Peyer's patch (tissue), 4 donors: ENCODE measurements around the gene GLI3.

ENCODE experiments used
- POLR2A ChIP-seq, 2 donors: fragments of 450-650 bp; IDR thresholded peaks; one replicate each; pipeline ENCODE4 v1.5.1; 2017; ENCODE audit warnings: antibody characterized with exemption in 2 of 2, mild to moderate bottlenecking in 2 of 2, moderate library complexity in 2 of 2
- TF ChIP-seq, protein P1 (sequence below), 6 experiments: fragments of 450-650 bp in 4 of 6; fragments of 200-600 bp in 2 of 6; sonication (generic) in 1 of 6; IDR thresholded peaks; one replicate each; pipeline ENCODE4 v1.5.1; 2017 to 2019; ENCODE audit warnings: antibody characterized with exemption in 6 of 6, mild to moderate bottlenecking in 3 of 6, moderate library complexity in 1 of 6

DNA sequence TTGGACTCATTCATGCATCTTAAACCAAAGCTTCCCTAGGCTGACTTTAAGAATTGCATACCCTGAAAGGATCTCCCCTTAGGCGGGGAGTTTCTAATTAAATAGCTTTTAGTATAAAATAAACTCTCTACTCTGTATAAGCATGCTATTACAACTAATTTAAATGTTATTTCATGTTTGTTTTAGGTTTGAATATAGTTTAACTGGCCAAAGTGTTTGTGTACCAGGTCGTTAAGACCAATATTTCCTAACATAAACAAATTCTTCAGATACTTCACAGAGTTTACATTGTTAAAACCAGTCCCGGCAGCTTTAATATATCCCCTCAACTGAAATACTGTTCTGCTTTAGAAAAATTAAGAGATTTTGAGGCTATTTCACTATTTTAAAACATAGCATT is 2.3 kb downstream of the GLI3 start:
- TF ChIP-seq, protein P1, sequence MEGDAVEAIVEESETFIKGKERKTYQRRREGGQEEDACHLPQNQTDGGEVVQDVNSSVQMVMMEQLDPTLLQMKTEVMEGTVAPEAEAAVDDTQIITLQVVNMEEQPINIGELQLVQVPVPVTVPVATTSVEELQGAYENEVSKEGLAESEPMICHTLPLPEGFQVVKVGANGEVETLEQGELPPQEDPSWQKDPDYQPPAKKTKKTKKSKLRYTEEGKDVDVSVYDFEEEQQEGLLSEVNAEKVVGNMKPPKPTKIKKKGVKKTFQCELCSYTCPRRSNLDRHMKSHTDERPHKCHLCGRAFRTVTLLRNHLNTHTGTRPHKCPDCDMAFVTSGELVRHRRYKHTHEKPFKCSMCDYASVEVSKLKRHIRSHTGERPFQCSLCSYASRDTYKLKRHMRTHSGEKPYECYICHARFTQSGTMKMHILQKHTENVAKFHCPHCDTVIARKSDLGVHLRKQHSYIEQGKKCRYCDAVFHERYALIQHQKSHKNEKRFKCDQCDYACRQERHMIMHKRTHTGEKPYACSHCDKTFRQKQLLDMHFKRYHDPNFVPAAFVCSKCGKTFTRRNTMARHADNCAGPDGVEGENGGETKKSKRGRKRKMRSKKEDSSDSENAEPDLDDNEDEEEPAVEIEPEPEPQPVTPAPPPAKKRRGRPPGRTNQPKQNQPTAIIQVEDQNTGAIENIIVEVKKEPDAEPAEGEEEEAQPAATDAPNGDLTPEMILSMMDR (IDR thresholded peaks at IDR 0.05) = no peak
- no peak for TF ChIP-seq POLR2A (IDR thresholded peaks at IDR 0.05)
